Endometrial microvascular endothelial cells (primary cell): ENCODE data around the gene SLC23A2. TPM values are rescaled to one million over a fixed set of nuclear protein-coding genes. Genes with fewer than 3 reads are reported as not detected.
"Not testable (repeated sequence)": the region's sequence is repeated elsewhere in the genome, so short reads cannot be mapped to it uniquely, and the experiment has no call there.

Source experiments
- in situ Hi-C: cut with HindIII; loops from 2 replicates; pipeline ENCODE4 v1.10.0; 2017; ENCODE audit warnings: low sequenced_read_pairs, low pct_unique_long_range_greater_than_20kb; ENCODE audit errors: inconsistent ontology term
- total RNA-seq: library from RNA; depleted of rRNA; stranded (reverse); fragments of >200 nt; gene quantifications from one replicate; pipeline ENCODE4 v1.2.3, GENCODE V29; 2015; ENCODE audit errors: inconsistent ontology term

The SLC23A2 gene
- total RNA-seq, 1 donor from 2014 or later: 18.0 TPM

DNA sequence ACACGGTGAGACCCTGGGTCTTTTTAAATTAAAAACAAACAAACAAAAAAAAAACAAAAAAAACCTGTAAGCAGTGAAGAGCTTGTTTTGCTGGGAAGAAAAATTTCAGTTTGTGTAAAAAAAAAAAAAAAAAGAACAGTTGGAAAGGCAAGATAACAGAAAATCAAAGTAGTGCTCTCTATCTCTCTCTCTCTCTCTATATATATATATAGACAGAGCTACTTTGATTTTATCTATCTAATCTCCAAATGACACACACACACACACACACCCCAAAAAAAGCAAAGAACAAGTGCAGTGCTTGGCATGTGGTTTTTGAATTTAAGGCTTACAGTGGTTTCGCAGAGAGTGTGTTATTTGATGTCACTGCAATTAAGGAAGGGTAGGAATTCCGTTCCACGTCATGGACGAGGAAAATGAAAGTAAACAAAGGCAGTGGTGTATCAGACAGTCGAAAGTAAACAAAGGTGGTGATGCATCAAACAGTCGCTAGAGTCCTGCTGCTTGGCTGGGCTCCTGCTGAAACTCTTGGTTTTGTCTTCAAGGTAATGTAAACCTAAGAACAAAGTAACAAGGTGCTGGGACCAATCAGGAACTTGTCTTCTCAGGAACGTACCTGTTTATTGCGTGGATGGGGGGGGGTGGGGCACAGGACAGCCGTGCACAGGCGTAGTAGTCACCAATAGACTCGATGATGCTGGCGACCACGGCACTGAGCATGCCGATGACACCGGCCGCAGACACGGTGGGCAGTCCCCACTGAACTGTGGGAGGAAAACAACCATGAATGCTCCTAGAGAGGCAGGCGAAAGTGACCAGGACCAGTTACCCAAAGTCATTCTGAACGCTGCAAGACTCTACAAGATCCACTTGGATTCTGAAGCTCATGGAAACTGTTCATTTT is 131.8 kb downstream of the SLC23A2 start:
- in situ Hi-C loops: no loop called here

DNA sequence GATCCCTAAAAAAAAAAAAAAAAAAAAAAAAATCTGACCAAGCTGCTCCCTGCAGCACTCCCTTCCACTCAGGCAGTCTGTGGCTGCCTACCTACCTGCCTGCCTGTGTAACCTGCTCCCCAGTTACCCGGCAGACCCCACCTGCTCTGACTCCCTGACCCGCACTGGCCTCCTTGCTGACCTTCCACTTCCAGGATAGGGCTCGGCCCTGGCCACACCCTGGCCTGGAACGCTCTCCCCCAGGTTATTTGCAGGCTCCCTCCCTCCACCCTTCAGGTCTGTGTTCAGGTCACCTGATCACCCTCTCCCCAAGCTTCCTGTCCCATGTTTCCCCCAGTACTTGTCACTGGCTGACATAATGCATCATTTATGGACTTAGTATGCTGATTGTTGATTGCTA is 134.3 kb downstream of the SLC23A2 start:
- in situ Hi-C loops: no loop called here

DNA sequence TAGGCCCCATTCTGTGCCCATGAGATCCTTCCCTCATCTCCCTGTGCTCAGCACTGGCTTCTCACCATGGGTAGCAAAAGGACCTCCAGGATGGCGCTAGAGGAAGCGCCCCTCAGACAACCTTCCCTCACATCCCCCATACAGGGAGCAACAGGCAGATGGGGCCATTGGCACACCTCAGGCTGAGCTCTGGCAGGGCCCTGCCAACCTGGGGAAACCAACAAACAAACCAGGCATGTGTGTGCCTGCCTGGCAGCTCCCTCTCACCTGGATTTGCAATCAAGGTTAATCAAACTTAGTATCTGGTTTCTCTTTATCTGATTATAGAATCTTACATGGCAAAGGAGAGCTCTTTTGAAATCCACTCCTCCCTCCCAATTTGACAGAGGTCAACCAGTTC is 134.9 kb downstream of the SLC23A2 start:
- in situ Hi-C loops: no loop called here

DNA sequence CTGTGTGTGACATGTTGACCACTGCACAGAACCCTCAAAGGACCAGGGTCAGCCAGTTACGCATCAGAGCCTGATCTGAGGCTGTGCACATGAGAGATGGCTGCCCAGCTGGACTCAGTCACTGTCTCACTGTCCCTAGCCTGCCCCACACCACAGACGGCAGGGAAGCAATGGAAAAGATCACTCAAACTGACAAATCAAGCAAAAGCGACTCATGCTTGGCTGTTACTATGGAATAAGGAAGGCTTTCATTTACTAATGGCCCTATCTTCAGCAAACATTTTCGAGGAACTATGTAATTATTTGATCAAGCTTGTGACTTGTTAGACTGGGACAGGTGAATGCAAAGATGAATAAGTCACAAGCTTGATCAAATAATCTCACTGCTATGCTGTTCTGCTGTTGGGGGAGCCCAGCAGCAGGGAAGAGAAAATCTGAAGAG is 137.0 kb downstream of the SLC23A2 start:
- in situ Hi-C loops: no loop called here

DNA sequence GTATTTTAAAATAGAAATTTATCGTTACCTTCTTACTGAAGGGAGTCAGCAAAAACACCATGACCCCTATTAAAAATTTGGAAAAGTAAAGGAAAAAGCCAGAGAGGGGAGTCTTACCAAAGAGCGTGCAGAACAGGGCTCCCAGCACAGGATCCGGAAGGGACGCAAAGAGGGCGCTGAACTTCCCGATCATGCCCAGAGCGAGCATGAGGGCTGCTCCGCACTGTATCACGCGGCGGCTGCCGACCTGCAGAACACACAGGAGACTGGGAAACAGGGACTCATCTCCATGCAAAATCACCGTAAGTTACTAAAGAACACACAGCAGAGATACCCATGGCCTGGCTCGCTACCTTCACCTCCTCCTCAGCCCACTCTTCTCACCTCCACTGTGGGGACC is 138.6 kb downstream of the SLC23A2 start:
- in situ Hi-C loops: no loop called here

DNA sequence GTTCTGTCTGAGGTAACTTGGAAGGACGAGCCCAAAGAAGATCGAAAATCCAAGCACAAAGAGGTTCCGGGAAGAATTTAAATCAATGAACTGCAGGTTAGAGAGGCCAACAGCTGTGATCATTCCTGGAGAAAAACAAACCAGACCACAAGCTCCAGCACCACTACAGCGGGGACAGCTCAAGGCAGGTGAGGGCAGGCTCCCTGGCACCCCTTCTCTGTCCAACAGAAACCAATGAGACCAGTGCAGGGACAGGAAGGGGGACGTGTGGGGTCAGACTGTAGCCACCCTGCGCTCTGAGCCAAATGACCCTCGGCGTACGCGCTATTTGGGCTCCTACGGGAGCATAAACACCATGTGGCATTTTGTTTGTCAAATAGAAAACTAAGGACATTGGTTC is 139.3 kb downstream of the SLC23A2 start:
- in situ Hi-C loops: no loop called here

DNA sequence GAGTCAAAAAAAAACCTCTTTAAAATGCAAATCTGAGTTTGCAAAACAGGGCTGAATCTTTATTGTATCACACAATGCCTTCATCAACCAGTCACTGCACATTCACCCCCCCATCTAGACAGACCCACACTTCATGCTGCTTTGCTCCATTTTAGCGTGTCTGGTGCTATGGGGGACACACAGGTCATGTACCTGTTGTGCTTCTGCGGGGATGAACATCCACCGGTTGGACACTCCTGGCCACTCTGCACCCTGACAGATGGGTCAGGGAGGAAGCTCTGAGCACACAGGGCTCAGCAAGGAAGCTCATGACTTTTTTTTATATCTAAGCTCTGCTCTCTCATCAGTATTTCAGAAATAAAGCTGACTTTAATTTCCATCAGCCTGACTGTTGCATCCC is 143.3 kb downstream of the SLC23A2 start:
- in situ Hi-C loops: no loop called here

DNA sequence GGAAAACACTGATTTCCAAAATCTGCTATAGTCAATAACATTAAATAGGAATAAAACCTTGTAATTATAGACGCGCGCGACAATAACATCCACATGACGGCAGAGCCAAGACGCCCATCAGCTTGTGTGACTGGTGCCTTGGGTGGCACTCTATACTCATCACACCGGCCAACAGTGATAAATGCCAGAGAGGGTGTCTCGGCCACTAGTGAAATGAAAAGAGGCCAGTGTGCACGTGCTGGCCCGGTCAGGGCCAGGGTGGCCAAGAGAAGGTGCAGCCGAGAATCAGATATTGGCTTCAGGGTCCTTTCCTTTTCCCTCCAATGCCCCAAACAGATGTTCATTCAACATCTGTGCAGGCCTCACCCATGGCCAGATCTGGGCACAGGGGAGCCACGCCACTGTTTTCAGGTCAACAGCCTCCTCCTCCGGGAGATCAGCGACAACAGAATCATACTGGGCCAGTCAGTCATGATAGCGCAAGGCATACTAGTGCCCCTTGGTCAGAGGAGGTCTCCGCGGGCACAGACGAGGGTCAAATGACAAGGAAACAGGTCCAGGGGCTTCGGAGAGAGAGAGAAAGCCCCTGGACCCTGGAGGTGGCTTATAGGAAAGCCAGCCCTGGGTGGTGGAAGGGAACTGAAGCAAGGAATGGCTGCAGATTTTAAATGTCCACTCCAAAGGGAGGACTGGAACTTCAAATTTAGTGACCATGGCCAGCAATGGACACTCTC is 145.1 kb downstream of the SLC23A2 start:
- in situ Hi-C loops: no loop called here

DNA sequence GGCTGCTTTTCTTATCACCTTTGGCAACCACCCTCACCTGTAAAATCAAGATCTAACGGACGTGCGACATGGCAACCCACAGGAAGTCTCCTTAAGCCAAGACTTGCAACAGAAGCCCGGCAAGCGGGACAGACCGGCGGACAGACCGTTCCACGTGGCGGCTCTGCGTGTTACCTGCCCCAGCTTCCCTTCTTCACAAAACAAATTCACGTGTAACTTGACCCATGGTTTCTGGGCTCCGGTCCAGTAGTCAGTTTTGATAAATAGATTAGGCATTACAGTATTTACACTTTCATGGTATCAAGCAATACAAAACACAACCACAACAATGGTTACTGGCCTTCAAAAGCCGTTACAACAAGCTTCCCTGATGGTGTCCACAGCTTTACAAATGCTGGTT is 145.8 kb downstream of the SLC23A2 start:
- in situ Hi-C loops: no loop called here

DNA sequence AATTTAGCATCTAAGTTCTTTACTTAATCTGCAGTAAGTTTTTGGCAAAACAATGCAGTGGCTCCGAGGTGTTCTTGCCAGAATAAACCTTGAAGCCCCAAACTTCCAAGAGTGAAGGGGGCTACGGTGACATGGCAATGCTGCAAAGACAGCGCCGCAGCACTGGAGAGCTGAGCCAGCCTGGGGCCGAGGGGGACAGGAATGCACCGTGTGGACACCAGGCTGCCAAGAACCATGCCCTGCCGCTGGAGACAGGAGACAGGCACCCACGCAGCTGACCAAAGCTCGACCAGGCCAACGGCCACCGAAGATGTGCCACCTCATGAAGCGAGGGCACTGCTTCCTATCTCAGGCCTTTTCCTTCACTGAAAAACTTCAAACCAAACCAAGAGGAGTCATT is 146.2 kb downstream of the SLC23A2 start:
- in situ Hi-C loops: no loop called here

DNA sequence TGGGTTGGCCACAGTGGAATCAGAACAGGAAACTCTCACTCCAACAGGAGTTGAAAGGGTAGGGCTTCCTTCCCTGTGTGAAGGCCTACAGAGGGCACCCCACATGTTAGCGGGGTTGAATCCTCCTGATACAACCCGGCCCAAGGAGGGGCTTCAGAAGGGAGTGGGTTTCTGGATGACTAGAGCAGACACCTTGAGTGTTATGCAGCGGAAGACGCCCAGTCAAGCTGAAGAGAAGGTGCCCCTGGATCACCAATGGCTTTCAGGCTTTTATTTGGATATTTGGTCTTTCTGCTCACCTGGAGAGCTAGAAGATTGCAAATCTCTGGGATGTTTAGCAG is 146.8 kb downstream of the SLC23A2 start:
- in situ Hi-C loops: no loop called here

DNA sequence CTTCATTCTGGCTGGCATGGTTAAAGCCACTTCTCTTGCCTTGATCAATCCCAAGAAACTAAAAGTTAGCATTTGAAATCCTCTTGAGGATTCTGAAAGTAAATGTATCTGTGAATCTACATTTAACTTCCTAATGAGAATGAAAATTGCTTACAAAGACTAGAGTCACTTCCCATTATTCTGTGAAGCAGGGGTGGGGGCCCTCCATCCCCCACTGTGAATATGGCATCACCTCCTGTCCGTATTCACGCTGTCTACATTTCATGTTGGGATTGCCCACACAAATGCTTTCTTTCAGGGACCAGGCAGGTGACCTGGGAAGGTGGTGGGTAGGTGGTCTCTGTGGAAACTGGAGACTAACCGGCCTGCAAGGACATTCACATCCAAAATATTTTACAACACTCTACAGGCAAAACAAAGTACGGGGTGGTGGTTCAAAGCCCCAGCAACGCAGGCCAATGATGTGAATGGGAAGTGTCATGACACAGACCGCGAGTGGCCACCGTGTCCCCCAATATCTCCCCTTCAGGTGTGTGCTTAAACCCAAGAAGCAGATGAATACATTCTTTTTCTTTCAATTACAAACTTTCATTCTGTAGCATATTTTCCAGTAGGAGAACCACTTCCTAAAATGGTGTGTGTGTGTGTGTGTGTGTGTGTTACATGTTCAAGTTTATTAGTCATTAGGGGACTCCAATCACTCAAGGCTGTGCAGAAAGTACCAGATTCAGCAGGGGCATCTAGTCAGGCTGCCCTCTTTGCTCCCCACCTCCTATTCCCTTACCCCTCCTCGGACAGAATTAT is 147.4 kb downstream of the SLC23A2 start:
- in situ Hi-C loops: no loop called here

DNA sequence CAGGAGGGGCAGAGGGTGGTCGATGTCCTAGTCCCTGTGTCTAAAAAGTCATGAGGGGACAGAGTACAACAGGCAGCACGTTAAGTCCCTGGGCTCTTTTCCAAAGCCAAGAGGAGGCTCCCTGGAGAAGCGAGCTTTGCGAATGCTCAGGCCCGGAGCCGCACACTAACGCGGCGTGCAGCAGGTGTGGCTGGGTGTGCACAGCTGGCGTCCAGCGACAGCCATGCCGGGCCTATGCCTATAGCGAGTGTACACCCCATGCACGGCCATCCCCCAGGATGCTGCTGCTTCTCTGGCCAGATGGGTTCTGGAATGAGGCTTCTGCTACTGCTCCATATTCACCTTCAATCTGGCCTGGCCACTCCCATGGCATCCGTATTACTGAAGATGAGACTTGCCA is 148.3 kb downstream of the SLC23A2 start:
- in situ Hi-C loops: no loop called here

DNA sequence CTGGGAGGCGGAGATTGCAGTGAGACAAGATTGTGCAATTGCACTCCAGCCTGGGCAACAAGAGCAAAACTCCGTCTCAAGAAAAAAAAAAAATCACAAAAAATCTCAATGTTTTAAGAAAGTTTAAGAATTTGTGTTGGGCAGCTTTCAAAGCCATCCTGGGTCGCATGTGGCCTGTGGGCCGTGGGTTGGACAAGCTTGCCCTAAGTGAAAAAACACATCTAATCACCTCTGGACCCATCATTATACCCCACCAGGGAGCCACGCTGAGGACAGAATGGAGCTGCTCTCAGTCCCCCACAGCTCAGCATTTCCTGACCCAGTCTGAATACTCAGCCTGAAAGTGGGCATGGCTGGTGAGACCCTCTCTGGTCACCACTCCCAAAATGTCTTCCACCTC is 150.3 kb downstream of the SLC23A2 start:
- in situ Hi-C loops: no loop called here

DNA sequence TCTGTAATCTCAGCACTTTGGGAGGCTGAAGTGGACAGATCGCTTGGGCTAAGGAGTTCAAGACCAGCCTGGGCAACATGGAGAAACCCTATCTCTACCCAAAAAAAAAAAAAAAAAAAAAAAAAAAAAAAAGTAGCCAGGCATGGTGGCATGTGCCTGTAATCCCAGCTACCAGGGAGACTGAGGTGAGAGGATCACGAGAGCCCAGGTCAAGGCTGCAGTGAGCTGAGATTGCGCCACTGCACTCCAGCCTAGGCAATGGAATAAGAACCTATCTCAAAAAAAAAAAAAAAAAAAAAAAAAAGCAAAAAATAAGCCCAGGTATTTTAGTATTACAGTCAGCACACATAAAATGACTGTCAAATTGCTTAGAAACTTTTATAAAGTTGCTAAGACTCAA is 152.5 kb downstream of the SLC23A2 start:
- in situ Hi-C loops: not testable (repeated sequence)

DNA sequence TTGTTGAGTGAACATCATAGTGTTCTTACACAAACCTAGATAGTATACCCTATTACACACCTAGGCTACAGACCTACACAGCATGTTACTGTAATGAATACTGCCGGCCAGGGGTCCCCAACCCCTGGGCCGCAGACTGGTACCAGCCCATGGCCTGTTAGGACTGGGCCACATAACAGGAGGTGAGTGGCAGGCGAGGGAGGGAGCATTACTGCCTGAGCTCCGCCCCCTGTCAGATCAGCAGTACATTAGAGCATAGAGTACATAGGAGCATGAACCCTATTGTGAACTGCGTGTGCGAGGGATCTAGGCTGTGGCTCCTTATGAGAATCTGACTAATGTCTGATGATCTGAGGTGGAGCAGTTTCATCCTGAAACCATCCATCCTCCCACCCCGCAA is 153.3 kb downstream of the SLC23A2 start:
- in situ Hi-C loops: no loop called here

DNA sequence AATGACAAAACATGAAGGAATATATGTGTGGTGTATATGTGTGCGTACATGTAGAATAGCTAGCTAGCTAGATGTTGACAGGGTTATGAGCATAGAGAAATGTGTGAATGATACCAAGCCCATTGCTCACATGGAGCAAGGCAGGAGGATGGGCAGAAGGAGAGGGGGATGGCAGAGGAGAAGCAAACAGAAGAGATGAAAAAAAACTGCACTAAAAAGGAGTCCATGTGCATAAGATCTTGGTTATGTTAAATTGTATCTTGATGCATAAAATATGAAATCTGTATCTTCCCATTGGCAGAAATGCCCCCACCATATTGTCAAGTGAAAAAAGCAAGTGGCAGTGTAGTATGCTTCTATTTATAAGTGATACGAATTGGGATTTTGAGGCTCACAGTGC is 154.5 kb downstream of the SLC23A2 start:
- in situ Hi-C loops: no loop called here

DNA sequence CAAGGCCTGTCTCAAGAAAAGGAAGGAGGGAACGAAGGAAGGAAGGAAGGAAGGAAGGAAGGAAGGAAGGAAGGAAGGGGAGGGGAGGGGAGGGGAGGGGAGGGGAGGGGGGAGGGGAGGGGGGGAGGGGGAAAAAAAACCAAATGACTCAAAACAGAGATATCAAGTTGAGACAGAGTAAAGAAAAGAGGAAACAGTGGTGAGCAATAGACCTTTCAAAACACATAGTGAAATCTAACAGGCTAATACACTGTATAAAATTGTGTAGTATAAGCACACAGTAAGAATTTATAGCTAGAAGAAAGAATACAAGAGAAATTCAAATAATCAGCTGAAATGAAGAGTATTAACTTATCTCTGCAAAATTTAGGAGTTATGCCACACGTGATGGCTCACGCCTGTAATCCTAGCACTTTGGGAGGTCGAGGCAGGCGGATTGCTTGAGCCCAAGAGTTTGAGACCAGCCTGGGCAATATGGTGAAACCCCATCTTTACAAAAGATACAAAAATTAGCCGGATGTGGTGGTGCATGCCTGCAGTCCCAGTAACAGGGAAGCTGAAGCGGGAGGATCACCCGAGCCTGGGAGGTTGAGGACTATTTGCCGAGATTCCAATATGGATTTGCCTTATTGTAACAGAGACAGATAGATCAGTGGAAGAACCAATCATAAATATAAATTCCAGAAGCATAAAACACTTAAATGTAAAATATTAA is 156.4 kb downstream of the SLC23A2 start:
- in situ Hi-C loops: no loop called here

DNA sequence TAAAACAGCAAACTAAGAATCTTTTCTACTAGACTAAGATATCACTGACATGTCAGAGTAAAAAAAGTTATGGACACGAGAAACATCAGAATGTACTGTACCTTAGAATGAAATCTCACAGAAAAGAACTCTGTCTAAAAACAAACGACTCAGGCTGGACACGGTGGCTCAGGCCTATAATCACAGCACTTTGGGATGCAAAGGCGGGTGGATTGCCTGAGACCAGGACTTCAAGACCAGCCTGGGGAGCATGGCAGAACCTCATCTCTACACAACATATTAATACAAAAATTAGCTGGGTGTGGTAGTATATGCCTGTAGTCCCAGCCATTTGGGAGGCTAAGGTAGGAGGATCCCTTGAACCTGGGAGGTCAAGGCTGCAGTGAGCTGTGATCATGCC is 157.0 kb downstream of the SLC23A2 start:
- in situ Hi-C loops: no loop called here
